HEK293T (cell line): ENCODE measurements around the gene TTLL11.

Experiments used
- ARNT ChIP-seq: fragments of 450-650 bp; IDR thresholded peaks from 2 replicates; pipeline ENCODE4 v1.6.1; 2017; ENCODE audit warnings: mild to moderate bottlenecking
- BHLHE40 ChIP-seq: fragments of 450-650 bp; IDR thresholded peaks from 2 replicates; pipeline ENCODE4 v1.6.1; 2016; ENCODE audit warnings: mild to moderate bottlenecking, moderate library complexity, borderline replicate concordance
- ELF4 ChIP-seq: fragments of 450-650 bp; IDR thresholded peaks from 2 replicates; pipeline ENCODE4 v1.6.1; 2017; ENCODE audit warnings: antibody characterized with exemption
- FOXA1 ChIP-seq: fragments of 450-650 bp; IDR thresholded peaks from 2 replicates; pipeline ENCODE4 v1.6.1; 2016; ENCODE audit warnings: mild to moderate bottlenecking
- FOXK2 ChIP-seq: fragments of 450-650 bp; IDR thresholded peaks from 2 replicates; pipeline ENCODE4 v1.6.1; 2016; ENCODE audit warnings: mild to moderate bottlenecking
- FOXM1 ChIP-seq: fragments of 450-650 bp; IDR thresholded peaks from 2 replicates; pipeline ENCODE4 v1.6.1; 2017; ENCODE audit warnings: mild to moderate bottlenecking, borderline replicate concordance
- LEF1 ChIP-seq: fragments of 450-650 bp; IDR thresholded peaks from 2 replicates; pipeline ENCODE4 v1.6.1; 2017; ENCODE audit warnings: mild to moderate bottlenecking, borderline replicate concordance
- NFRKB ChIP-seq: fragments of 450-650 bp; IDR thresholded peaks from 2 replicates; pipeline ENCODE4 v1.6.1; 2016; ENCODE audit warnings: mild to moderate bottlenecking, moderate library complexity
- SP1 ChIP-seq: fragments of 450-650 bp; IDR thresholded peaks from 2 replicates; pipeline ENCODE4 v1.6.1; 2017
- SUZ12 ChIP-seq: fragments of 450-650 bp; IDR thresholded peaks from 2 replicates; pipeline ENCODE4 v1.6.1; 2016; ENCODE audit warnings: mild to moderate bottlenecking
- TARDBP ChIP-seq: fragments of 450-650 bp; IDR thresholded peaks from 2 replicates; pipeline ENCODE4 v1.6.1; 2016

DNA sequence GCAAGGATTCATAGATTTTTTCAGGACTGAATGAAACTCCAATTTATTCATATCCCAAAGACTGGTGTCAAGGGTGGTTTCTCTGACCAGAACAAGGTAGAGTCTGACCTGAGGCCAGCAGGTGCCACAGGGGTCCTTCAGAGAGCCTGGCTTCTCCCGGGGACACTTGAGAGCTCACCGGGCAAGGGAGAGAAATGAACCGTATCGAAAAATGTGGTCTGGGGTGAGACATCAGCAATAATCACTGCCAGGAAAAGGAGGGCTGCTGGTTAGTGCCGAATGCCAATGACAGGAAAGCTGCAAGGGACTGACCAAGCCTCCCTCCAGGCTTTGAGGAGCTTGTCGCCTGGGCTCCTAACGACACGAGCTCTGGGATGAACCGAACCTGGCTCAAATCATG lies 142.7 kb downstream of the TTLL11 start:
- TF ChIP-seq ELF4 = no peak
- no peak for TF ChIP-seq BHLHE40
- no peak for TF ChIP-seq SUZ12
- TF ChIP-seq ARNT = no peak
- no peak for TF ChIP-seq FOXA1
- no peak for TF ChIP-seq LEF1
- TF ChIP-seq FOXK2 = no peak
- no peak for TF ChIP-seq NFRKB
- no peak for TF ChIP-seq FOXM1
- TF ChIP-seq SP1 = no peak
- TF ChIP-seq TARDBP = no peak
